Measurements from ENCODE around the gene TP53I11.

The TP53I11 gene

GRCh38 chr11:44952082-44952481, 1.4 kb upstream of the TP53I11 start:
- Histone ChIP-seq H3K36me3 (ENCODE audit: low read length) (no peaks in the 10 kb centered on the region), H3K9ac (ENCODE audit: low read length) (no peak overlapping the region), H3K27ac (ENCODE audit: low read depth, low read length) (no peak overlapping the region), H3K9me2 (replicated peaks; ENCODE audit: insufficient read depth, low read length) (no peaks in the 10 kb centered on the region), H3K27me3 (ENCODE audit: low read length) (no peaks in the 10 kb centered on the region), H3K79me2 (ENCODE audit: insufficient read depth, low read length) (no peaks in the 10 kb centered on the region), H3K4me3 (ENCODE audit: insufficient read depth, low read length, poor library complexity, severe bottlenecking) (no peak overlapping the region), H2AFZ (ENCODE audit: low read depth, low read length, severe bottlenecking) (no peak overlapping the region), H3F3A (ENCODE audit: insufficient read depth) (no peaks in the 10 kb centered on the region), H3K4me2 (ENCODE audit: low read depth, low read length, poor library complexity, severe bottlenecking) (no peak overlapping the region), H3K9me3 (ENCODE audit: insufficient read depth, low read length) (no peaks in the 10 kb centered on the region), H4K20me1 (ENCODE audit: low read depth, low read length) (no peaks in the 10 kb centered on the region)
- no peak for TF ChIP-seq EZH2phosphoT487 (conservative IDR thresholded peaks at IDR 0.05; ENCODE audit: low read length)
- TF ChIP-seq, protein P1, sequence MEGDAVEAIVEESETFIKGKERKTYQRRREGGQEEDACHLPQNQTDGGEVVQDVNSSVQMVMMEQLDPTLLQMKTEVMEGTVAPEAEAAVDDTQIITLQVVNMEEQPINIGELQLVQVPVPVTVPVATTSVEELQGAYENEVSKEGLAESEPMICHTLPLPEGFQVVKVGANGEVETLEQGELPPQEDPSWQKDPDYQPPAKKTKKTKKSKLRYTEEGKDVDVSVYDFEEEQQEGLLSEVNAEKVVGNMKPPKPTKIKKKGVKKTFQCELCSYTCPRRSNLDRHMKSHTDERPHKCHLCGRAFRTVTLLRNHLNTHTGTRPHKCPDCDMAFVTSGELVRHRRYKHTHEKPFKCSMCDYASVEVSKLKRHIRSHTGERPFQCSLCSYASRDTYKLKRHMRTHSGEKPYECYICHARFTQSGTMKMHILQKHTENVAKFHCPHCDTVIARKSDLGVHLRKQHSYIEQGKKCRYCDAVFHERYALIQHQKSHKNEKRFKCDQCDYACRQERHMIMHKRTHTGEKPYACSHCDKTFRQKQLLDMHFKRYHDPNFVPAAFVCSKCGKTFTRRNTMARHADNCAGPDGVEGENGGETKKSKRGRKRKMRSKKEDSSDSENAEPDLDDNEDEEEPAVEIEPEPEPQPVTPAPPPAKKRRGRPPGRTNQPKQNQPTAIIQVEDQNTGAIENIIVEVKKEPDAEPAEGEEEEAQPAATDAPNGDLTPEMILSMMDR (IDR thresholded peaks at IDR 0.05; ENCODE audit: insufficient read depth, low read length, poor library complexity, severe bottlenecking), result no peak

DNA sequence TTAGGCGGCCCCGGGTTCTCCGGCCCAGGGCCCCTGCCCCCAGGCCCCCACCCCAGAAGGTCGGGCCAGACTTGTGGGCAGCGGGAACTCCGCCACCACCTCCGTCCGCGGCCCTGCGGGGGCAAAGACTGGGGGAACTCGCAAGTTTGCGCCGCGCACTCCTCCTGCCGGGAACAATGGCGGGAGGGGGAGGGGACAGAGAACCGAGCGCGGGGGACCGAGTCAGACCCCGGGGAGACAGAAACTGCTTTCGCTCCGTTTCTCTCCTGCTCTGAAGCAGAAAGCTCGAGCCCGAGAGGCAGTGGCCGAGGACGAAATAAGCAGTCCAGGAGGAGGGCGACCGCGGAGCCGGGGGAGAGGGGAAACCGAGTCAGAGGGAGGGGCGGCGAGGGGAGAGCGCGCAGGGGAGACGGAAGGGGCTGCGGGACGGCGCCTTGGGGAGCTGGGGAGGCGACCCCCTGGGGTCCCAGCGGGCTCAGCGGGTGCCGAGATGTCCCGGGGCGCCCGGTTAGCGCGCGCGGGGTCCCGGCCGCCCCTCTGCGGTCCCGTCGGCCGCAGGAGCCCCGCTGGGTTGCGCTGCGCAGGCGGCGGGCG, 555 bp downstream of the TP53I11 start:
- Histone ChIP-seq H4K20me1 (ENCODE audit: low read depth, low read length) (no peaks in the 10 kb centered on the region), H3K79me2 (ENCODE audit: insufficient read depth, low read length) (no peaks in the 10 kb centered on the region), H3K27me3 (ENCODE audit: low read length) (no peaks in the 10 kb centered on the region), H3K9ac (ENCODE audit: low read length) (peak overlapping the region; percentile 14; the same call in 1 of the 2 replicates), H3K4me3 (ENCODE audit: insufficient read depth, low read length, poor library complexity, severe bottlenecking) (no peak overlapping the region), H3F3A (ENCODE audit: insufficient read depth) (no peaks in the 10 kb centered on the region), H3K36me3 (ENCODE audit: low read length) (no peaks in the 10 kb centered on the region), H2AFZ (ENCODE audit: low read depth, low read length, severe bottlenecking) (no peak overlapping the region), H3K4me2 (ENCODE audit: low read depth, low read length, poor library complexity, severe bottlenecking) (peak overlapping the region; percentile 41), H3K27ac (ENCODE audit: low read depth, low read length) (no peak overlapping the region), H3K9me2 (replicated peaks; ENCODE audit: insufficient read depth, low read length) (no peaks in the 10 kb centered on the region), H3K9me3 (ENCODE audit: insufficient read depth, low read length) (no peaks in the 10 kb centered on the region)
- TF ChIP-seq, protein P1 (IDR thresholded peaks at IDR 0.05; ENCODE audit: insufficient read depth, low read length, poor library complexity, severe bottlenecking), result no peak
- TF ChIP-seq EZH2phosphoT487 (conservative IDR thresholded peaks at IDR 0.05; ENCODE audit: low read length), result no peak

DNA sequence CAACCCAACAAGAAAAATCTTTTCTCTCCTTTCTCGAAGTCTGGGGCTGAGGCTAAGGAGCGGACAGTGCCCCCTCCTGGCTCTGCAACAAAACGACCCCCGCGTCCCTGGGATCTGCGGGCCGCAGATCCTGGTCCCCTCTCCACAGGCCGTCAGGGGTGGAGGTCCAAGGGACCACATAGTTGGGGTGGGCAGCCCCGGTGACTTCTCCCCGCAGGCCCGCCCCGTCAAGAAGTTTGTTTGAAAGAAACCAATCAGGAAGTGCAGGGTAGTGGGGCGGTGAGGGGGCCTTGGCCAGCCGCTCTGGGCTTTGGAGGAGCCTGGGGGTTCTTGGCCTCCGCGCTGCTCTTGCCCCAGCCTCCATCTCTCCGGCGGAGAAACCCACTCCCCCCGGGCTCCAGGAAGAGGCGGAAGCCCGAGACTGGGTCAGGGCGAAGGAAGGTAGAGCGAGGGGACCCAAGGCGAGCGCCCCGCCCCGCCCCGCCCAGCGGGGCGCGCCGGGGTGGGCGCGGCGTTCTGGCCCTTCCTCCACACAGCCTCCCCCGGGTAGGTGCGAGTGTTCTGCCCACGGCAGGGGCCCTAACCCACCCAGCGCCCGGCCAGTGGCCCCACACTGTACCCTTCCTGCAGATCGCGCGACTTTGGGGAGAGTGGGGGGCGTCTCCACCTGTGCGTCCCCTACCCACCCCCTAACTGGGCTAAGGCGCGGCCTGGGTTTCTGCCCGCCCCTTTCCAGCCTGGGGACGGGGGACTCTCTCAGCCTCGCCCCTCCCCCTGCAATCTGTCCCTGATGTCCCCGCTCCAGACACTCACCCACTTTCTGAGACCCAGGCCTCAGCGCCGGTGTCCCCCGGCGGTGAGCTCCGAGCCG, 1.3 kb downstream of the TP53I11 start:
- peak overlapping the region; percentile 41 for H3K4me2 ChIP-seq (ENCODE audit: low read depth, low read length, poor library complexity, severe bottlenecking)
- H3K9ac ChIP-seq (ENCODE audit: low read length), result peak overlapping the region; percentile 14; the same call in 1 of the 2 replicates
- no peaks in the 10 kb centered on the region for H3K9me2 ChIP-seq (replicated peaks; ENCODE audit: insufficient read depth, low read length)
- no peaks in the 10 kb centered on the region for H3F3A ChIP-seq (ENCODE audit: insufficient read depth)
- no peaks in the 10 kb centered on the region for H3K79me2 ChIP-seq (ENCODE audit: insufficient read depth, low read length)
- H3K9me3 ChIP-seq (ENCODE audit: insufficient read depth, low read length), result no peaks in the 10 kb centered on the region
- H3K4me3 ChIP-seq (ENCODE audit: insufficient read depth, low read length, poor library complexity, severe bottlenecking), result no peak overlapping the region
- H4K20me1 ChIP-seq (ENCODE audit: low read depth, low read length), result no peaks in the 10 kb centered on the region
- H3K27ac ChIP-seq (ENCODE audit: low read depth, low read length), result no peak overlapping the region
- H3K36me3 ChIP-seq (ENCODE audit: low read length), result no peaks in the 10 kb centered on the region
- H2AFZ ChIP-seq (ENCODE audit: low read depth, low read length, severe bottlenecking), result peak overlapping the region; percentile 11
- H3K27me3 ChIP-seq (ENCODE audit: low read length), result no peaks in the 10 kb centered on the region
- TF ChIP-seq EZH2phosphoT487 (conservative IDR thresholded peaks at IDR 0.05; ENCODE audit: low read length), result no peak
- TF ChIP-seq, protein P1 (IDR thresholded peaks at IDR 0.05; ENCODE audit: insufficient read depth, low read length, poor library complexity, severe bottlenecking), result peak; percentile 63
